Activated CD4-positive, alpha-beta T cell treated with anti-CD3 and anti-CD28 coated beads for 4 hours (primary cell): ENCODE data around the gene ZNF512.
A peak's percentile ranks its signal among the peaks of the same experiment; 100 is the strongest.

ENCODE experiments used
- DNase-seq, 2 donors: peaks; one replicate each; pipeline ENCODE4 v3.0.0-alpha.2; 2020

ZNF512 gene

GRCh38 chr2:27640722-27641245, 57.9 kb downstream of the ZNF512 start:
- no peak for DNase-seq

DNA sequence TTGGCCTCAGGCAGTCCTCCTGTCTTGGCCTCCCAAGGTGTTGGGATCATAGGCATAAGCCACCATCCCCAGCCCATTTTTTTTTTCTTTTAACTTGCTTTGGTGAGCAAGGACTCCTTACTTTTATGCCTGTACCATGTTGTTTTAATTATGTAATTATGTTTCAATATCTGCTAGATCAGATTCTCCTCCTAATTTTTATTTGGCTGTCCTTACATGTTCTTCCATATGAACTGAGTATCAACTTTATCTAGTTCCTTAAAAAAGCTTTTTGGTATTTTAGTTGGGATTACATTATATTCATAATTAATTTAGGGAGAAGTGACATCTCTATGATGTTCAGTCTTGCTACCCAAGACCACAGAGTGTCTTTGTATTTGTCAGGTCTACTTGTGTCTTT, 62.4 kb downstream of the ZNF512 start:
- DNase-seq, result no peak

DNA sequence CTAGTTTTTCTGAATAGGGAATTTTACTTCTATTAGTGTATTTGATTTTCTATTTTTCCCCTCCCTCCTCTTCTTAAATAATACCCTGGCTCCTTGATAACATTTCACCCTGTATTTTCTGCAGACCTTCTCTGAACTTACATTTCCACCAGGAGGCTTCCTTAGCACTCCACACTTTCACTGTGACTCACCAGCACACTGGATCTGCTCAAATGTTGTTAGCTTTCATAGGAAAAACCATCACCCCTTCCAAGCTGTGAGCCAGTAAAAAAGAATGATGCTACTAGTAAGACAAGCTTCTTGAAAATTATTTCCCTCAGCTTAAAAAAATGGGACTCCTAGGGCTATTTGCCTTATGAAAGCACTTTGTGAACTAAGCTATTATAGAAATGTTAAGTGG, 64.4 kb downstream of the ZNF512 start:
- no peak for DNase-seq

DNA sequence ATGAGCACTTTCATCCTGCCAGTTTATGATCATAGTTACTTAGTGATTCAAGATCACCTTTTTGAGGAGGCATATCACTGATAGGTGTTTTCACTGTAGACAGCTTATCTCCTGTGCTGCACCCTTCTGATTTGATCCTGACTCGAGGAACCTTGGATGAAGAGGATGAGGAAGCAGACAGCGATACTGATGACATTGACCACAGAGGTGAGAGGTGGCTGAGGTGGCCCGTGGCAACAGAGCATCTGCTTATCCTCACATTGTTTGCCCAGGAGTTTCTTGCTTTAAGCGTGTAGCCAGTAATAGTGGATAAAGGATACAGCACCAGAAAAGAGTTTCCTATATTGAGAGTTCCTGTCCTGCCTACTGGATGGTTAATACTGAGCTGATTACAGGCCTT, 64.9 kb downstream of the ZNF512 start:
- DNase-seq, result no peak

GRCh38 chr2:27651056-27651455, 68.2 kb downstream of the ZNF512 start:
- DNase-seq, result no peak

GRCh38 chr2:27652341-27652740, 69.5 kb downstream of the ZNF512 start:
- DNase-seq, result no peak

GRCh38 chr2:27652790-27653189, 69.9 kb downstream of the ZNF512 start:
- no peak for DNase-seq

GRCh38 chr2:27653397-27653796, 70.6 kb downstream of the ZNF512 start:
- no peak for DNase-seq

DNA sequence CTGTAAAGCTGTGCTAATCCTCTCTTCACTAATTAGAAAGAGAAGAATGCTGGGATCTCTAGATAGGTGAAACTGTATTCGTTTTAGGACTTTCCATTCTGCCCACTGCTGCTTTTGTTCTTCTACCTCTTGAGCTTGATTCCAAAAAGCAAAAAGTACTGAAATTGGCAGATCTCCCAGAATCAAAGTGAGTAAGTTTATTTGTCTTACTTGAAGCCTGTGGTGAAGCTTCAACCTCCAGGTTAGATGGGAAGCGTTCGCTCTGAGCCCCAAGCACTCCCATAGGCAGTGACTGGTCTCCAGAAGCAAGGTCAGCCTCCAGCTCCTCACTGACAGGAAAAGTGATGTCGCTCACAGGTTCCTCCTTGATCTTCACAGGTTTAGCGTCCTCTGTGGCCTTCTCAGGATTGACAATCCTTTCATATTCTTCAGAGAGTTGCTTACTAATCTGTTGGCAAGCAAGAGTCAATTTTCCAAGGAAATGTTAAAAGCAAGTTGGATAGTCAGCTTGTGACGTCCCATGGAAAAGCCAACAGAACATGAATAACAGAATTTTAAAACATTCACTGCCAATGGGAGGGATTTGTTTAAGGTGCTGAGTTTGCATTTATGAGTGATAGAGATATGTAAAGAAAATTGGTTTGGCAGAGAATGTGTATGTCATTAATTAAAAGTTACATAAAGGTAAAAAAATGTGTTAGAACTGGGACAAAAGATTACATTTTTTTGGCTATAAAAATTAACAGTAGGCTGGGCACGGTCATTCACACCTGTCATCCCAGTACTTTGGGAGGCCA, 72.5 kb downstream of the ZNF512 start:
- no peak for DNase-seq

- DNase-seq, result no peak
Measured at GRCh38 chr2:27661371-27661770, 78.5 kb downstream of the ZNF512 start.

- peak; percentile 68 to 72 for DNase-seq
Measured at GRCh38 chr2:27663285-27664153, 80.7 kb downstream of the ZNF512 start, which contains the start of the genes SLC4A1AP and SUPT7L. TSS of gene SLC4A1AP (plus strand) at chr2:27663889. CDS start at chr2:27663915, 26 bp downstream. TSS of gene SUPT7L (minus strand) at chr2:27663614. CDS start at chr2:27662192, 1,422 bp downstream.

DNA sequence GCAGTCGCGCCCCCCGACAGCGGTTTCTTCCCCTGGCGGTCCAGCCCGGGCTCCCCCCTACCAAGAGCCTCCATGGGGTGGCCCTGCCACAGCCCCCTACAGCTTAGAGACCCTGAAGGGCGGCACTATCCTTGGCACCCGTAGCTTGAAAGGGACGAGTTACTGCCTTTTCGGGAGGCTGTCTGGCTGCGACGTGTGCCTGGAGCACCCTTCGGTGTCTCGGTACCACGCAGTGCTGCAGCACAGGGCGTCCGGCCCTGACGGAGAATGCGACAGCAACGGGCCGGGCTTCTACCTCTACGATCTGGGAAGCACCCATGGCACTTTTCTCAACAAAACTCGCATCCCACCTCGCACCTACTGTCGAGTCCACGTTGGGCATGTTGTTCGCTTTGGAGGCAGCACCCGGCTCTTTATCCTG, 81.3 kb downstream of the ZNF512 start:
- DNase-seq, result peak in 1 of 2 donors; percentile 7

GRCh38 chr2:27664622-27665363, 82.0 kb downstream of the ZNF512 start:
- DNase-seq, result no peak

GRCh38 chr2:27667446-27667845, 84.6 kb downstream of the ZNF512 start:
- DNase-seq, result no peak

DNA sequence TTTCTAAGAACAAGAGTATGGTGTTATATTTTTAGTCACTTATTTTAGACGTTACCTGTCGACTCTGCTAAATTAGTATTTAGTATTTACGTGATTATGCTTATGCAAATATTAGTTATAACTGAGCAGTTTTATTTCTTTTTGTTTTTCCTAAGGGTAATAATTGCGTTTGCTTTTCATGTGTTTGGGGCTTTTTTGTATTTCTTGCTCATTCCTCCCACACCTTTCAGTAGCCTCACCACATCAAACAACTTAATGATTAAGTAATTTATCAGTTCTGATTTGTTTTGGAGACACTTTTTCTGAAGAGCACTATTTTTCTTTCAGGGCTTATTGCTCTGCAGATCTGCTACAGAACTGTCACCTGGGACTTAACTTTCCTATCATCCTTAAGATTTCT, 88.4 kb downstream of the ZNF512 start:
- no peak for DNase-seq
